ENCODE data around the gene RHOT2.
A peak's percentile ranks its signal among the peaks of the same experiment; 100 is the strongest.
"Not testable (repeated sequence)": the region's sequence is repeated elsewhere in the genome, so short reads cannot be mapped to it uniquely, and the experiment has no call there.

Gene RHOT2

GRCh38 chr16:681746-682427 is 14.0 kb downstream of the RHOT2 start:
- no peak for DNase-seq (ENCODE audit: low spot score)

DNA sequence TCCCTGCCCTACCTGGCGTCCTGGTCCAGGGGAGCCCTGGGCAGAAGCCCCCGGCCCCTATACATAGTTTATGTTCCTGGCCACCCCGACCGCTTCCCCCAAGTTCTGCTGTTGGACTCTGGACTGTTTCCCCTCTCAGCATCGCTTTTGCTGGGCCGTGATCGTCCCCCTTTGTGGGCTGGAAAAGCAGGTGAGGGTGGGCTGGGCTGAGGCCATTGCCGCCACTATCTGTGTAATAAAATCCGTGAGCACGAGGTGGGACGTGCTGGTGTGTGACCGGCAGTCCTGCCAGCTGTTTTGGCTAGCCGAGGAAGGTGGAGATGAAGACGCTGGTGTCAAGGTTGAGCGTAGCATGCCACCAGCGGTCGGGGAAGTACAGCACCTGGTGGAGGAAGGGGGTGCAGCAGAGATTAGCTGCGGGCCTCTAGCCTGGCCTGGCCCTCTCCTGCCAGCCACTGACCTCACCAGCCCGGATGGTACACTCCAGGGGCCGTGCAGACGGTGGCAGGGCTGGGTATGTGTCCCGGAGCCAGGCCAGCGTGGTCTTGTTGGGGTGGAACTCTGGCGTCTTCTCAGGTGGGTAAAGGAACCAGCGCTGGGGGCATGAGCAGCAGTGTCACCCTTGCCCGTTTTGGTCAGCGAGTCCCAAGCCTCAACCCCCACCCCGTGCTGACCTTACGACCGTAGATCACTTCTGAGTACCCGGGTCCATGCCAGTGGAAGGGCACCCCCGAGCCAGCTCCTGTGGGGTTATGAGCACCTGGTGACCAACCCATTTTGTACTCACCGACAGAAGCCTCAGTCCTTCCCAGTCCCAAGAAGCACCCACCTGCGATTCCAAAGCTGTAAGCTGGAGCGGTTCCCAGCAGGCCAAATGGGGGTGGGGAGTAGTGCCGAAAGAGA is 14.8 kb downstream of the RHOT2 start:
- no peak for DNase-seq (ENCODE audit: low spot score)

DNA sequence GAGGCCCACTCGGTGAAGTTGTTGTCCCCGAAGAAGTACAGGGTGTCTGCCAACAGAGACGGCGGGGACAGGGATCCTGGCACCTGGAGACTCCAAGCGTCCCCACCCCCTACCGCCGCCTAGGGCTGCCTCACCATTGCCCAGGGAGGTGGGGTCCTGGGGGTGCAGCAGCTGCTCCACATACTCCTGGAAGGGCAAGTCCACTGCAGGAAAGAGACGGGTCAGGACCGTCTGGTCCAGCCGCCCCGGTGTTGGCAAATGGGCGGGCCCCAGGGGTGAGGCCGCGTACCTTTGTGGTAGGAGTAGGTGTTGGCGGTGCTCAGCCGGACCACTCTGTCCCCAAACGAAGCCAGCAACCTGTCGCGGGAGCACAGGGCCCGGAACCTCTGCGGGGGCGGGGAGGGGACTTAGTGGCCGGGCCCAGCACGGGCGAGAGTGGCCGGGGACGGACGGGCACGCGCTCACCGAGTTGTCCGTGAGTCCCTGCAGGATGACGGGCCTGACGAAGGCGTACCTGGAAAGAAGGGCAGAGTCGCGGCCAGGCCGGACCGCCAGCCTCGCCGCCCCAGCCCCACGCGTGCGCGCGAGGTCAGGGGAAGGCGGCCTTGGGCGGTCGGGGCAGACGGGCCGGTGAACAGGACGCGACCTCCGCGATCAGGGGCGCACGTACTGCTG is 15.6 kb downstream of the RHOT2 start:
- no peak for DNase-seq (ENCODE audit: low spot score)

- peak; percentile 97 for DNase-seq (ENCODE audit: low spot score)
Observed at GRCh38 chr16:684071-684794, 16.3 kb downstream of the RHOT2 start, which contains the start of gene JMJD8. TSS of gene JMJD8 (minus strand) at chr16:684334. CDS start at chr16:684319, 15 bp downstream.

DNA sequence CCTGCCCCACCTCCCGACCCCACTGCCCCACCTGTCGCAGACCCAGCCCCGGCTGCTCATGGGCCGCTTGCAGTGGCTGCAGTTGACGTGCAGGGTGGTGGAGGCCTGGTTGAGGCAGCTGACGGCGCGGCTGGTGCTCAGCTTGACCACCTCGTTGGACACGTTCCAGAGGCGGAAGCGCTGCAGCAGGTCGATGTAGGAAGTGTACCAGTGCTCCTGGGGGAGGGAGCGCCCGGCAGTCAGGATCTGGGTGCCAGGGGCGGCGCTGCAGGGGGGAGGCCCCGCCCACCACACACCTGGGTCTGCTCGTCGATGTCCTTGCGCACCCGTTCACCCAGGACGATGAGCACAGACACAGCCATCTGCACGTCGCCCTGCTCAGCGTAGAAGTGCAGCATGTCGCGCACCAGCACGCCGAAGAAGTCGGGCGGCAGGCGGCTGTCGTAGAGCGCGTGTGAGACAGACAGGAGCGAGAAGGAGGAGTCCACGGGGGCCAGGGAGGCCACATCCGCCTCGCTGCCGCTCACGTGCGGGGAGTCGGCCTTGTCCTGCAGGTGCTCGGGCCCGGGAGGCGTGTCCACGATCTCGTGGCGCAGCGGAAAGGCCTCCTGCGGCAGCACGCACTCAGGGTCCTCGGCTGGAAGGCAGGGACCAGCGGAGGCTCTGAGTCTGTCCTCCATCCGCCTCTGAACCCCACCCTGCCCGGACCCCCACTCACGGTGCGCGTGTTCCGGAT is 17.2 kb downstream of the RHOT2 start:
- no peak for DNase-seq (ENCODE audit: low spot score)

- no peak for DNase-seq (ENCODE audit: low spot score)
Observed at GRCh38 chr16:685967-686366, 18.0 kb downstream of the RHOT2 start.

GRCh38 chr16:686459-687260 is 18.7 kb downstream of the RHOT2 start:
- no peak for DNase-seq (ENCODE audit: low spot score)

DNA sequence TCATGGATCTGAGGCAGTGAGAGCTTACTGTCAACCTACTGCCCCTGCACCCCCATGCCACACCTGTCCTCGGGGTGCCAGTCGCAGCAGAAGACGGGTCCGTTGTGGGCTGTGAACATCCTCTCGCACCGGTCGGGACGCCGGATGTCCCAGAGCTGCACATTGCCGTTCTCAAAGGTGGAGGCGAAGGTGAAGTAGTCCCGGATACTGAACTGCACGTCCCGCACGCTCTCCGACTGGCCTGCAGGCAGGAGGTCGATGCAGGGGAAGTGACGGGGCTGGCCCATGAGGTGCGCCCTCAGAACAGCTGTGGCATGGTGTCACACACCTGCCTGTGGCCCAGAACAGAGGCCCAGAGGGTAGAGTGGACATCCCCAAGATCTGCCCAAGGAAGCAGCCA is 19.6 kb downstream of the RHOT2 start:
- no peak for DNase-seq (ENCODE audit: low spot score)

- DNase-seq (ENCODE audit: low spot score): no peak
Observed at GRCh38 chr16:689175-689897, 21.4 kb downstream of the RHOT2 start.

GRCh38 chr16:691242-691641 is 23.3 kb downstream of the RHOT2 start:
- DNase-seq (ENCODE audit: low spot score): not testable (repeated sequence)

DNA sequence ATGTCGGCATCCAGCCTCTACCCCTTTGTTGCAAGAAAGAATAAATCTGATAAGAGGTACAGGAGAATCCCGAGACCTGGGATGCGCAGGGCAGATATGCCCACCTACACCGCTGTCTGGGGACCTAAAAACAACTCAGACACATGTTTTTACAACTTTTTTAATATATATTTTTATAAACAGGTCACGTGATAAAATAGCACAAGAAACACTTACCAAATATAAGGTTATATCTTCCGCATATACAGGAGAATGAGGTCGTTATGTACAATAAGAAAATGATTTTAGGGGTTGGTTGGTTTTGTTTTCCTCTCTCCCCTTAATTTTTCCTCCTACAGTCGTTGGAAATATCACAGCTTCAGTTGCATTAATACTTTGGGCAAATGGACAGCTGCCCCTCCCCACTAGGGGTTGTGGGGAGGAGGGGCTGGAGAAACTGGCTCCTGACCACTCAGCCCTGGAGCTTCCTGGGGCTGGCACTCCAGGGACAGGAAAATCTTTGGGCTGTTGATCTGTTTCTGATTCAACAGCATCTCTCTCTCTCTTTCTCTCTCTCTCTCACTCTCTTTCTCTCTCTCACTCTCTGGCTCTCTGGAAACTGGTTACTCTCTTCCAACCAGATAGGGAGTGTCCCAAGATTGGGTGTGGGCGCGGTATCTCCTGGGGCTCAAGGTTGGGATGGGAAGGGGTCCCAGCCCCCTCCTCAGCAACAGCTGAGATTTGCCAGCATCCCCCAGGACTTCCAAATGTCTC is 24.6 kb downstream of the RHOT2 start:
- DNase-seq (ENCODE audit: low spot score): no peak

DNA sequence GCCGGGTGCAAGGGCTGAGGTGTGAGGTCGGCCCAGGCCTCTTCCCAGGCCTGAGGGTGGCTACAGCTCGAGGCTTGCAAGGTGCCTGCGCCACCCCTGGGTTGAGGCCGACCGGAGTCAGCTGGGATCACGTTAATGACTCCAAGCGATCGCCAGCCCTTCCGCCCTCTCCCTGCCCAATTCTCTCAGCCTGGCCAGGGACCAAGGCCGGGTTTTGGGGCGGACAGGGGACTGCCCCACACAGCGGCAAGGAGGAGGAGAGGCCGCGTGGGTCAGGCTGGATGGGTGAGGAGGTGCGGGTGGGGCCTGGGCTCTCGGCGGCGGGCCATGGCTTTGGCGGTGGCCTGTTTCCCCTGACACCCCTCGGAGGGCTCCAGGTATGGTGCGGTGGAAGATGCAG is 25.4 kb downstream of the RHOT2 start:
- DNase-seq (ENCODE audit: low spot score): no peak

DNA sequence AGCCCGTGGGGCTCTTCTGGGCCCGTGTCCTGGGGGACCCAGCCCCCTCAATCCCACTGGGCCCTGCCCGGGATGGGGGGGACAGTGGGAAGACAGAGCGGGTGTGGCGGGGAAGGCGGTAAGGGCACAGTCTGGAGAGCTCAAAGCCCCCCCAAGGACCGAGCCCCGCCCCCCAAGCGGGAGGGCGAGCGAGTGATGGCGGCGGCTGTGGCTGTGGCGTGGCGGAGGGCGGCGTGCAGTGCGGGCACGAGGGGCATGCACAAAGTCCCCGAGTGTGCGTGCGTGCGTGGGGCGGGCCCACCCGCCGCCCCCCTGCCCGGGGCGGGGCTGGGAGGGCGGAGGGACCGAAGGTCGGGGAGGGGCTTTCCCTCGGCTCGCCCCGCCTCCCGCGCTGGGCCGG is 25.8 kb downstream of the RHOT2 start:
- DNase-seq (ENCODE audit: low spot score): no peak

- DNase-seq (ENCODE audit: low spot score): no peak
Observed at GRCh38 chr16:694187-694862, 26.4 kb downstream of the RHOT2 start.

DNA sequence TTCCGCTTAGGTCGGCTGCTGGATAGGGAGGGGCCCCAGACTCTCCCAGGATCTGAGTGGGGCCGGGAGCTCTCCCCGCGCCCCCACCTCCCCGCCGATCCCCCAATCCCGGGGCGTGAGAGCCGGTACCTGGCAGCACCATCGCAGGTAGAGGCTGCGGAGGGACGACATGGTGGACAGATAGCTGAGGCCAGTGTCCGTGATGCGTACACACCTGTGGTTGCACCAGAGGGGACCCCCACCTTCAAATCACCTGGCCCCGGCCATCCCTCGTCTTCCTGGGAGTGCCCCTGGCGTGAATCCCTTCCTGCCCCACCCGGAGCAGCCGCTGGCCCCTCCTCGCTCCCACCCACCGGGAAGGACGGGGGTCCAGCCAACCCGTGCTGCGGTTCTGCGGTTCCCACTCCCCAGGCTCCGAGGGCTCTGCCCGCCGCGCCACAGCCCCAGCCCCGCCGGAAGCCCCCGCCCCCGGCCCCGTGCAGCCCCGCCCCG is 27.0 kb downstream of the RHOT2 start:
- DNase-seq (ENCODE audit: low spot score): no peak

DNA sequence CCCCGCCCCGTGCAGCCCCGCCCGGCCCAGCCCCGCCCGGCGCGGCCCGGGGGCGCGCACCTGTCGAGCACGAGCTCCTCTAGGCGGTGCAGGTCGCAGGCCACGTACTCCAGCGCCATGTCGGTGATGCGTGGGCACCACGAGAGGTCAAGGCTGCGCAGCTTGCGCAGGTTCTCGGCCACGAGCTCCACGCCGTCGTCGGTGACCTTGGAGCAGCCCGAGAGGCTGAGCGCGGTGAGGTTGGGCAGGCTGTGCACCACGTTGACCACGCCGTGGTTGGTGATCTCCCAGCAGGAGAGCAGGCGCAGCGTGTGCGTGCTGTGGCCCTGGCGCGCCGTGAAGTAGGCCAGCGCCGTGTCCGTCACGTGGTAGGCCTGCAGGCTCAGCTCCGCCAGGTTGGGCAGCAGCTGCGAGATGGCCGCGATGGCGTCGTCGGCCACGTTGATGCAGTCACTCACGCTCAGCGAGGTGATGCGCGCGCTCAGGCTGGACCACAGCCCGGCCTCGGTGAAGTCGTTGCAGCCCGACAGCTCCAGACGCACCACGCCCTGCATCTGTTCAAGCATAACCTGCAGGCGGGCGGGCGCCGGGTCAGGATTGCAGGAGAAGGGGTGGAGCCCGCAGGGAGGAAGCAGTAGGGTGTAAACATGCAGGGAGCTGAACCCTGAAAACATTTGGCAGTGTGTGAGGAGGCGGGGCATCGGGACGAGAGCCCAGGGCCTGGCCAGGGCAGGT is 27.6 kb downstream of the RHOT2 start:
- peak; percentile 61 for DNase-seq (ENCODE audit: low spot score)

DNA sequence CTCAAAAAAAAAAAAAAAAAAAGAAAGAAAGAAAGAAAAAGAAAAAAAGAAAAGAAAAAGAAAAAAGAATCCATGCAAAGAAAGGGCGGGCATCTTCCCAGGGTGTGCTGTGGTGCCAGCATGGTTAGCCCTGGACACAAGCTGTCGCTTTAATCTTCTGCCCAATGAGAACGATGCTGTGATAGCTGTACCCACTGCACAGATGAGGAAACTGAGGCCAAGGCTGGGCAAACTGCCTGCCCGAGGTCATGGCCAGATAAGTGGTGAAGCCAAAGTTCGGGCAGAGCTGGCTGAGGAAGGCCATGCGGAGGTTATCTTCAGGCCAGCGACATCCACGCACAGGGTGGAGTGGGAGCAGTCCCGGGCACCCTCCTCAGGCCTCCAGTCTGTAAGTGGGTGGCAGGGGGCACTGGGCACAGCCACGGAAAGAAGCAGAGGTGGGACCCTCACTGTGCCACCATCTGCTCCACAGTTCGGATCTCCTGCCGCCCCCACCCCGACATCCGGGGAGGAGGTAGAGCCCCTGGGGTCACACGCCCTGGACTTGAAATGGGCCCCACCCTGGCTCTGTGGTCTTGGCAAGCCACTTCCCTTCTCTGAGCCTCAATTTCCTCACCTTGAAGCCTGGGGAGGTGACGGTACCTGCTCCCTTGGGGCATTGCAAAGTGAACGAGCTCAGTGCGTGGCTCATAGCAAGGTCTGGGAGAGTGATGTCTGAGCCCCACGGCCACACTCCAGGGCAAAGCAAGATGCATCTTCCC is 31.2 kb downstream of the RHOT2 start:
- no peak for DNase-seq (ENCODE audit: low spot score)
